Measurements from ENCODE around the gene IRS2. TPM values are rescaled to one million over a fixed set of nuclear protein-coding genes. Genes with fewer than 3 reads are reported as not detected.

The IRS2 gene
- total RNA-seq, 1 experiment from 2014 or later, result 41.8 TPM

- Mint-ChIP-seq H3K27ac (ENCODE audit: low read depth, unreplicated experiment) (no peak overlapping the region), H3K36me3 (ENCODE audit: insufficient read depth, unreplicated experiment) (peaks cover 88% of the 10 kb centered on the region), H3K4me1 (ENCODE audit: insufficient read depth, unreplicated experiment) (peaks cover 28% of the 10 kb centered on the region), H3K27me3 (ENCODE audit: insufficient read depth, unreplicated experiment) (no peaks in the 10 kb centered on the region), H3K9me3 (ENCODE audit: unreplicated experiment) (no peaks in the 10 kb centered on the region), H3K4me3 (ENCODE audit: unreplicated experiment) (no peak overlapping the region)
- intact Hi-C loops (cut with micrococcal nuclease), result no loop called here
- ChIA-PET CTCF (interaction anchor here (0.5 to 0.6 kb wide), 2 partner anchors 17 to 77 kb away, joined by 3 read pairs; no protein-coding TSS in a partner anchor), POLR2A (interaction anchor here (0.6 to 0.7 kb wide), 3 partner anchors 64 to 463 kb away, joined by 3 to 4 read pairs (median 3); no protein-coding TSS in a partner anchor)
- no peak for DNase-seq (ENCODE audit: unreplicated experiment)
- no TSS peak for BruUV-seq (replicated peaks)
- no peak for TF ChIP-seq CTCF (IDR thresholded peaks at IDR 0.05; ENCODE audit: unreplicated experiment)
Measured at GRCh38 chr13:109768176-109768575, 18.2 kb downstream of the IRS2 start.

DNA sequence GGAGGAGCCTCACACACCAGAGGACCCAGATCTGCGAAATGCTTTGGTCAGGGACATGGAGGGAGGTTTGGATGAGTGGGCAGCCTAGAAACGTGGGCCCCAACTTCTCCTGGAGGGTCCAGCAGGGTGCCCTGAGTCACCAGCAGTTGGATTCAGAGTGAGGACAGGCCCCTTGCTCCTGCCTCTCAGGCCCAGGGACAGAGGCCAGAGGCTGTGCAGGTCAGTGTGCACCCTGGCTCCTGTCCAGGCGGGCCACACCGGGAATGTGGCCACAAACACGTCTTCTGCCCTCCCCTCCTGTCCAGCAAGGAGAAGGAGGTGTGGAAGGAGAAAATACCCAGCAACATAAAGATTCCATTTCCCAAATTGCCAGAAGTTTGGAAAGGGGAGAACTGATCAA, 19.4 kb downstream of the IRS2 start:
- no peak overlapping the region for H3K27ac Mint-ChIP-seq (ENCODE audit: low read depth, unreplicated experiment)
- intact Hi-C loops (cut with micrococcal nuclease), result no loop called here
- peaks cover 88% of the 10 kb centered on the region for H3K36me3 Mint-ChIP-seq (ENCODE audit: insufficient read depth, unreplicated experiment)
- peaks cover 34% of the 10 kb centered on the region for H3K4me1 Mint-ChIP-seq (ENCODE audit: insufficient read depth, unreplicated experiment)
- TF ChIP-seq CTCF (IDR thresholded peaks at IDR 0.05; ENCODE audit: unreplicated experiment), result no peak
- no peak for DNase-seq (ENCODE audit: unreplicated experiment)
- H3K9me3 Mint-ChIP-seq (ENCODE audit: unreplicated experiment), result no peaks in the 10 kb centered on the region
- H3K27me3 Mint-ChIP-seq (ENCODE audit: insufficient read depth, unreplicated experiment), result no peaks in the 10 kb centered on the region
- no peak overlapping the region for H3K4me3 Mint-ChIP-seq (ENCODE audit: unreplicated experiment)
- no TSS peak for BruUV-seq (replicated peaks)
- CTCF ChIA-PET, result interaction anchor here (0.6 kb wide), 1 partner anchor 10 kb away, joined by 3 read pairs; no protein-coding TSS in a partner anchor
- POLR2A ChIA-PET, result no interaction called here

GRCh38 chr13:109764470-109765291, 21.7 kb downstream of the IRS2 start:
- H3K27me3 Mint-ChIP-seq (ENCODE audit: insufficient read depth, unreplicated experiment), result no peaks in the 10 kb centered on the region
- no TSS peak for BruUV-seq (replicated peaks)
- peak; percentile 22 for DNase-seq (ENCODE audit: unreplicated experiment)
- CTCF ChIA-PET, result interaction anchor here (0.6 to 1.3 kb wide), 5 partner anchors 83 to 850 kb away, joined by 3 to 4 read pairs (median 3); no protein-coding TSS in a partner anchor
- peak; percentile 11 for TF ChIP-seq CTCF (IDR thresholded peaks at IDR 0.05; ENCODE audit: unreplicated experiment)
- peak overlapping the region; percentile 61 for H3K27ac Mint-ChIP-seq (ENCODE audit: low read depth, unreplicated experiment)
- H3K9me3 Mint-ChIP-seq (ENCODE audit: unreplicated experiment), result no peaks in the 10 kb centered on the region
- intact Hi-C loops (cut with micrococcal nuclease), result no loop called here
- no peak overlapping the region for H3K4me3 Mint-ChIP-seq (ENCODE audit: unreplicated experiment)
- peaks cover 52% of the 10 kb centered on the region for H3K4me1 Mint-ChIP-seq (ENCODE audit: insufficient read depth, unreplicated experiment)
- POLR2A ChIA-PET, result interaction anchor here (0.5 to 1.5 kb wide), 4 partner anchors 12 to 1042 kb away, joined by 3 to 6 read pairs (median 3); no protein-coding TSS in a partner anchor
- H3K36me3 Mint-ChIP-seq (ENCODE audit: insufficient read depth, unreplicated experiment), result peaks cover 88% of the 10 kb centered on the region

DNA sequence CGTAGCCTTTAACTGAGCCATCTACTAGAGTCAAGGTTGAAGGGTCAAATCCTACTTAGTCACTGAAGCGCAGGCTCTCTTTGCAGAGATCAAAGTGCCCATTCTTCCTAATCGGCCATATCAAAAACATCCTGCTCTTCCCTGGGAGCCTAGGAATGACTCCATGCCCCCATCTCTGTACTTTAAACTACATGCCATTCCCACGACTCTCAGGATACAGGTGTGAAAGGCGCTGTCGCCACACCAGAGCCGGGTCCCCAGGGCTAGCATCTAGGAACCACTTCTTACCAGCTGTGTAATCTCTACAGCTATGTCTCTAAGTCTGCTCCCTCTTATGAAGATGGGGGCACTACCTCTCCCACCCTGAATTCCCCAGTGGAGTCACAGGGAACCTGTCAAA, 22.3 kb downstream of the IRS2 start:
- CTCF ChIA-PET, result interaction anchor here (0.8 to 1.3 kb wide), 3 partner anchors 346 to 803 kb away, joined by 3 to 4 read pairs (median 3); no protein-coding TSS in a partner anchor
- H3K36me3 Mint-ChIP-seq (ENCODE audit: insufficient read depth, unreplicated experiment), result peaks cover 88% of the 10 kb centered on the region
- BruUV-seq (replicated peaks), result no TSS peak

More for the DNA sequence above, 22.3 kb downstream of the IRS2 start:
- intact Hi-C loops (cut with micrococcal nuclease), result no loop called here
- no peak for TF ChIP-seq CTCF (IDR thresholded peaks at IDR 0.05; ENCODE audit: unreplicated experiment)
- POLR2A ChIA-PET, result interaction anchor here (0.5 to 1.5 kb wide), 6 partner anchors 12 to 1041 kb away, joined by 3 to 6 read pairs (median 3); no protein-coding TSS in a partner anchor
- H3K27me3 Mint-ChIP-seq (ENCODE audit: insufficient read depth, unreplicated experiment), result no peaks in the 10 kb centered on the region
- H3K4me3 Mint-ChIP-seq (ENCODE audit: unreplicated experiment), result no peak overlapping the region
- no peak overlapping the region for H3K27ac Mint-ChIP-seq (ENCODE audit: low read depth, unreplicated experiment)
- no peaks in the 10 kb centered on the region for H3K9me3 Mint-ChIP-seq (ENCODE audit: unreplicated experiment)
- H3K4me1 Mint-ChIP-seq (ENCODE audit: insufficient read depth, unreplicated experiment), result peaks cover 46% of the 10 kb centered on the region
- no peak for DNase-seq (ENCODE audit: unreplicated experiment)

Measured in MCF 10A (cell line).